Skin of body (tissue), 2 donors: ENCODE results near the gene DTNA. TPM values are rescaled to one million over a fixed set of nuclear protein-coding genes. Genes with fewer than 3 reads are reported as not detected.

Source experiments
- DNase-seq: peaks from one replicate; lab custom pipeline; 2025; lab: John Stamatoyannopoulos, UW
- total RNA-seq: library from RNA; depleted of rRNA; stranded (reverse); fragments of >200 nt; gene quantifications from one replicate; pipeline ENCODE4 v1.2.3, GENCODE V29; 2014

DTNA gene
- total RNA-seq, 1 donor from 2014 or later = 14.1 TPM

DNA sequence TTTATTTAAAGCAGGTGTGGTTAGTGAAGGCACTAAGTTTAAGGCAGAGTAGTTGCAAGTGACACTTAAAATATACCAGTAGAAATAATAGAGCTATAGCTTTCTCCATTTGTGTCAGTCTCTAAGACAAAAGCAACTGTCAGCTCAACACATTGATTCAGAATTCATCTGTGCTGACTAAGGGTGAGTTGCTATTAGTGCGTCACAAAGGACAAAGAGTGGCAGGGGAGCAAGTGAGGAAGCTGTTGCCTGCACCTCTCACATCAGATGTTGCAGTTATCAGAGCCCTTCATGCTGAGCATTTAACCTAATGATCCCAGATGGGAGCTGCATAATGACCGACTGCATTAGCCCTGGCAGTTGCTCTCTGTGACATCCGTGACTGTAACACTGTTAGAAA is 138.6 kb downstream of the DTNA start:
- no peak for DNase-seq

DNA sequence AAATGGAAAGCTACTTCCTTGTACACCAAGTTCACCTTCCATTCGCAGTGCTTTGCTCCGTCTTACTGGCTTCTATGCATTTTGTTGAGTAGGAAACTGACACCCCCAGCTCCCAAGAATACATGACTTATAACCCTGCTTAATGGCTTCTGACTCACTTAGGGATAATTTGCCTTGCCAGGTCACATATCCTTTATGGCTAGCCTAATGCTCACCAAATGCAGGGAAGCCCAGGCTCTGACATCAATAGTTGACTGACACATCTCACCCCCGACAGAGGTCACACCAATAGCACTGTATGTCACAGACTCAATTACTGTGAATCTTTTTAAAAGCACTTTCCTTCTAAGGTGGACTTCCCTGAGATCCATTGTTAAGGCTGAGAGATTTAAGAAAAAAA is 147.2 kb downstream of the DTNA start:
- no peak for DNase-seq

DNA sequence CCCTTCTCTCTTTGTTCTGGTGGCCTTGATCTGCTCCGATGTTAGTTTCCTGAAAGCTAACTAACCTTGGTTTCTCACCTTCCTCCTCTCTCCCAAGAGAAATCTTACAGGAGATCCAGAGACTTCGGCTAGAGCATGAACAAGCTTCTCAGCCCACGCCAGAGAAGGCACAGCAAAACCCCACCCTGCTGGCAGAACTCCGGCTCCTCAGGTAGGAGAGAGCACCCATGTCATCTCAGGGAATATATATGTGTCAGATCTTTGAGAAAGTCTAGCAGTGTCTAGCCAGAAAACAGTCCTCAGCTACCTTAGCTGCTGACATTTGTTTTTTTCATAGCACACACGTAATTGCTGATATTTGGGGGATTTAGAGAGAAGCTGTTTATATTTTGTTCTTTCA is 148.1 kb downstream of the DTNA start:
- DNase-seq = no peak

DNA sequence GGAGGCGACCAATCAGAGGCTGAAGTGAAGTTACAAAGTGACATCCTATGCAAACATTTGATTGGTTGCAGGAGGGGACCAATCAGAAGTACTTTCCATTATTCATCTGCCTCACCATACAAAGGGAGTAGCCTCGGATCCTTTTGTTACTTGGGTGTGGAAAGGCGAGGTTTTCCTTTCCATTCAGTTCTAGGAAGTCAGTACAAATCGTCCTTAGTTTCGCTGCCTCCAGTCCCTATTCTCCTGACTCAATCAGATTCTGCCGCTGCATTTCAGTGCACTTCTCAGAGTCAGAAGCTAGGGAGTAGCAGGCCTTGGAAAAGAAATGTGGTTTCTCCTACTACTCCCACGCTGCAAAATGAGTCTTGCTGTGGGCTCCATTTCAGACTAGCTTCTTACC is 149.4 kb downstream of the DTNA start:
- DNase-seq = no peak

DNA sequence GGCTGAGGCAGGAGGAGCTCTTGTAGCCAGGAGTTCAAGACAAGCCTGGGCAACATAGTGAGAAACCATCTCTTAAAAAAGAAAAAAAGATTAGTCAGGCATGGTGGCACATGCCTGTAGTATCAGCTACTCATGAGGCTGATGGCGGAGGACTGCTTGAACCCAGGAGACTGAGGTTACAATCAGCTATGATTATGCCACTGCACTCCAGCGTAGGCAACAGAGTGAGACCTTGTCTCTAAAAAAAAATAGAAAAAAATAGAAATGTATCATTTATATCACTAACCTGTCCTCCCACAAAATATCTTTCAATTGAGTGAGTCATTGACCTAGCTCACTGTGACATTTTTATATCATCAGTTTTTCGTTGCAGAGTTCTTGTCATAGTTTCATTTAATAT is 152.5 kb downstream of the DTNA start:
- DNase-seq = no peak

DNA sequence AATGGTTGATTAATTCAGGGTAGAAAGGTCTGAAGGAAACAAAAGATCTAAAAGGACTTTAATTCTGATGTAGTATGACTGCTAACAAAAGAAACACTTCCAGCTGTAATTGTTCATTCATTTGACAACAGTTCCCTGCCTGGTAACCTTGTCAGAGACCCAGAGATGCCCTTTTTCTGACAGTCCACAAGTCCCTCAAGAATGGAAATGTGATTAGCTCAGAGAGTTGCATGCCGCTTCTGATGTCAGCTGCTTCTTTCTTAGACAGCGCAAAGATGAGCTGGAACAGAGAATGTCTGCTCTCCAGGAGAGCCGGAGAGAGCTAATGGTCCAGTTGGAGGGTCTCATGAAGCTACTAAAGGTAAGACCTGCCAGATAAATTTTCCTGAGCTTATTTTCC is 153.6 kb downstream of the DTNA start:
- no peak for DNase-seq

DNA sequence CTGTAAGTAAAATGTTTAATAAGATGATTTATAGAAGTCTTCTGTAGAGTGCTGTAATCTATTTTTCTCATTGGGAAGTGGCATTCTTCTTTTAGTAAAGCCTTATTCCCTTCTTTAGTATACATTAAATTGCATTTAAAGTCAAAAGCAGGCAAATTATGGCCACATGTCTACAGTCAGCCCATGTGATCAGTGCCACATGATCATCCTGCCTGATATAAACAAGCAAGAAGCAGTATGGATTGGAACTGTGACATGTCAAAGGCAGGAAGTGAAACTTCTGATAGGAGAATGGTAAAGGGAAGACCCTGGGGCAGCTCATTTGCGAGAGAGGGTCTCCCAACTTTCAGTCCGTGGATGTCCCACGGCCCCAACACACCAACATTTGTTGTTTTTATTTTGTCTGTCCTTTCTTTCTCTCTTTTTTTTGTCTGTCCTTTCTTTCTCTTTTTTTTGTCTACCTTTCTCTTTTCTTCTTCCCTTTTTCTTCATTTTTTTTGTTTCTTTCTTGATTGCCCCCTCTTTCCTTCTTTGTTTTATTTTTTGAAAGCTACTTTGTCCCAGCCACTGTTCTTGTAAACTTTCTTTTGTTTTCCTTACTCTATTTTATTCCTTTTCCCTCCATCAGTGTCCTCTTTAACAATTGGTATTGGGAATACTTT is 154.9 kb downstream of the DTNA start:
- no peak for DNase-seq

DNA sequence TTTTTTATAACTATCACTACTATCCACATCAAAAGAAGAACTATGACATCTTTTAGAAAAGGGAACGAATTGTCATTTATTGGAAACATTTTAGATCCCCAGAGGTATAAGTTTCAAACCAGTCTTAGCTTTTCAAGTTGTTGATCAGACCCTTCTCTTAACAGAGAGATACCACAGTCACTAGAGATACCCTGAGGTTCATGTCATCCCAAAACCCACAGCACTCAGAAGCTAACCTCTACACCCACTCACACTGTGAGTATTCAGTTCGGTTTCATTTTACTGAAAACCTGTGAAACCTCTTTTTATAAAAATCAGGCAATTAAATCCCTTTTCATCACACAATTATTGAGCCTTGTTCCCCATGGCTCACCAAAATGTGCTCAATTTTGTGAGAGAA is 156.2 kb downstream of the DTNA start:
- no peak for DNase-seq

DNA sequence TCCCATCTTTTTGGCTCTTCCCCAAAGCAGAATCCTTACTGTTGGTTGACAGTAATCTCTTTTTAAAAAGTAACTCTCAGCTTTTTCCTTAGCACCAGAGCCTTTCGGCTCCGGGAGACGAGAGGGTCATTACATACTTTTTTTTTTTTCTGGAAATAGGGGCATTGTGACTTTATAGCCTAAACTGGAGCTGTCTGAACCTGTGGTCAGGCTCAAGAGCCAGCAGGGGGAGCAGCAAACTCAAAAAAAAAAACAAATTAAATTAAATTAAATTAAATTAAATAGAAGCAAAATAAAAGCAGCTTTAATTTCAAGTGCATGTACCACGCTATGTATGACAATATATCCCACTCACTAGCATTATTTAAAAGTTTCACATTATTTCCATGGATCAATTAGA is 156.6 kb downstream of the DTNA start:
- no peak for DNase-seq

DNA sequence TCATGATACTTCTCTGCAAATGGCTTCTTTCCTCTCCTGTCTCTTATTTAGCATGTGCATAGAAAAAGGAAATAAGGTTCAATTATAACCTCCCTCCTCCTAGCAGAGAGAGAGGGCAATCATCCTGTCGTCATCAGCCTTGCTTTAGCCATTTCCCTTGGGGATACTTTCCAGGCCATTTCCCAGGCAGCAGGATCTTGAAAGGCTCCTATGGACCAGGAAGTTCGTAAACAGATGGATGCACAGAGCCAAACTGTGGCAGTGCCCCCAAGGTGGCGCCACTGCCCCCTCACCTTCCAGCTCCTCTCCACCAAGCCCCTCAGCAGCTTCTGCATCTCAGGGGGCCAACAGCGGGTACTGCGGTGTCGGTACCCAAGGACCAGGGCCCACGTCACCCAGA is 157.4 kb downstream of the DTNA start:
- DNase-seq = no peak

DNA sequence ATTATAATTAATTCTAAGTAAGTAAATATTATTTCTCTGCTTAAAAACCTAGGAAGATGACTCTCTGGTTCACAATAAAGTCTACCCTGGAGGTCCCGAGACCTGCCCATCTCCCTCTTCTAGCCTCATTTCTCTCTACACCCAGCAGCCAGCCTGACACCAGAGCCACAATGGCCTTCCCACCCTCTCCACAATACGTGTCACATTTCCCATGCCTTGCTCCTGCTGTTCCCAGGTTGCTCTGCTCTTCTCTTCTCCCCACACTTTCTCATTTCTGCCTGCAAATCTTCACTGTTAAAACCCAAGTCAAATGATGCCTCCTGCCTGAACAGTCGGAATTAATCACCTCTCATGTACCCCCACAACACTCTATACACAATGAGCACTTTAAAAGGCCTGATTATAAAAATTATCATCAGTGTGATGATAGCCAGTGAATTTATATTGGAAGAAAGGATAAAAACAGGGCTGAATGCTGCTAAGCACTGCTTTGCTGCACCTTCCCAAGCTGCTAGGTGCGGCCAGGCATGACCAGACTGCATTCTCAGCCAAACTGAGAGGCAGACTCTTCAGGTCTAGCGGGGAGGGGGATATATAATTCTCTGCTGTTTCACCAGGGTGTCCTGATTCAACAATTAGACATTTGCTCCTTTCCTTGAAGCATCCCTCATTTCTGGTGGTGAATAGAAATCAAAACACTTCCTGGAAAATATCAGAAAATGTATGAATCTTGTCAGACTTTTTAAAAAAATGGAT is 160.6 kb downstream of the DTNA start:
- no peak for DNase-seq

DNA sequence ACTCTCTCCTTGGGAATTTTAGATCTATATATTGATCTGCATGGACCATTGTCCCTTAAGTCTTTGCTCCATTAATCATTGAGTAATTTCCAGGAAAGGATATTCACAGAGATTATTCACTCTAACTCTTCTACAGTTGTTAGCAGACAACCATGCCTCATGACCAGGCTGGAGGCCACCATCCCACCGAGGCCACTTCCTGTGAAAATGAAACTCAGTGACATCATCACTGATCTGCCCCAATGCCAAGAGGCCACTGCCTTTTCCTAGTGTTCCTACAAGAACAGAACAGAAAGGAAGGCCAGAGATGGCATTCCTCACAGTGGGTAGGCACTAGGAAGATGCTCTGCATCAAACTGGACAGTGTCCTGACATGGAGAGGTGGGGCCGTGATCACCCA is 161.3 kb downstream of the DTNA start:
- DNase-seq = no peak

DNA sequence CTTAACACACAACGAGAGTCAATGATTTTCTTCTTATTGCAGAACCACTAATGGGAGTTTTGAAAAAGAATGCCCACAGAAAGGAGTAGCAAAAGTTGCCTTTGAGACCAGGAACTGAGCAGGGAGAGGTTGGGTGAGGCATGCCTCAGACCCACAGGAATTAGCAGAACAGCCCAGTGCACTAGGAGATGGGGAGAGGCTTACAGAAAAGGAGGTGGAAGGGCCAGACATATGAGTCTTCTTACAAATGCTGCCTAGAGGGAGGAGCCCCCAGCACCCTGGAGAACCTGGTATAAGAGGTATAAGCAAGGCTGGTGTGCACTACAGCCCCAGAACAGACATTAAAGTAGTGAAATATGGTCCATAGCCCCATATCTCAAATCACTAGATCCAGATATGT is 162.0 kb downstream of the DTNA start:
- no peak for DNase-seq

DNA sequence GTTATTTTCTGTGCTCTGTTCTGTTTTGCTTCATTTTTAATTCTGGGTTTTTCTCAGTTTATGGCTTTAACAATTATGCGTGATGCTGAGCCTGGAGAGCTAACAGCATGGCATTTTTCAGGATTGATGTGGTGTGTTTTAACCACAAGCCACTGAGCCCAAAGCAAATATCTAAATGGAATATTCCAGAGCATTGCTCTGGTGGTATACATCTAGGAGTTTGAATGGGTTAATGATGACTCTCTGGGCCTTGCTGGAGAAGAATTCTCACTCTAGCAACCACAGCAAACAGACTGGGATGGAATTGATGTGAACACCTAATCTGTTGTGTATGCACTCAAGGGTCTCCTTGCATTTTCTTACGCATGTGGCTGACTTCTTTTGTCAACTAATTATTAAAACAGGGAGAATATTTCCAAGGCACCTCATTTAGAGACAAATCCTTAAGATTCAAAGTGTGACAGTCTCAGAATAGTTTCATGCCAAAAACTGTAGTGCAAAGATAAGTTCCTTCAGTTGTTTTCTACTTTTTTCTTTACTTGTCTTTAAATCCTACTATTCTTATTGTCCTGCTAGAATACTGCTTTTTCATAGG is 164.0 kb downstream of the DTNA start:
- no peak for DNase-seq

DNA sequence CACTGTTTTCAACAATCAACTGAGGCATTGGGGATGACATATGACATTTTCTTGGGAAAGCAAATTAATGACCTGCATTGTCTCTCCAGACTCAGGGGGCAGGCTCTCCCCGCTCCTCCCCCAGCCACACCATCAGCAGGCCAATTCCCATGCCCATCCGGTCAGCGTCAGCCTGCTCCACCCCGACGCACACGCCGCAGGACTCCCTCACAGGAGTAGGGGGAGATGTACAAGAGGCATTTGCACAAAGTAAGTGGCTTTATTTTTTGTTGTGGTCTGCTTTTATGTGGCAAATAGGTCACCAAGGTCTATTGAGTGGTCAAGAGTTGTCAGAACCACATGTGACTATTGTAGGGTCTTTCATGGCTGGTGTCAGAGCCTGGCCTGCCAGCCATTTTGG is 165.1 kb downstream of the DTNA start:
- no peak for DNase-seq

DNA sequence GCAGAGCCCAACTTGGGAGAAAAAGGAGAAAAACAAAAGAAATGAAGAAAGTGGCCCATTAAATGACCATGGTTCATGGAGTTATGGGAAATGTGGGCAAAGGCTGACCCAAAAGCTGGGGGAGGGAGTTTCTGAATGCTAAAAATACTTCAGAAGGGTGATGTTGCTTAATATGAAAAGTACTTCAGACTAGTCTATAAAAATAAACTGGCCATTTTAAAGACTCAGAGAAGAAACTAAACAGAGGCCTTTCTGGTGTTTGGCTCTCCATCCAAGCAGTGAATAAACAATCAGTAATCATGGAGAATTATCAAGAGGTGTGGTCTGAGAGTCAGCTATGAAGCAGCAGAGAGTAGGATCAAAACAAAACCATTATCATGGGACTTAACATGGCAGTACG is 170.3 kb downstream of the DTNA start:
- no peak for DNase-seq

DNA sequence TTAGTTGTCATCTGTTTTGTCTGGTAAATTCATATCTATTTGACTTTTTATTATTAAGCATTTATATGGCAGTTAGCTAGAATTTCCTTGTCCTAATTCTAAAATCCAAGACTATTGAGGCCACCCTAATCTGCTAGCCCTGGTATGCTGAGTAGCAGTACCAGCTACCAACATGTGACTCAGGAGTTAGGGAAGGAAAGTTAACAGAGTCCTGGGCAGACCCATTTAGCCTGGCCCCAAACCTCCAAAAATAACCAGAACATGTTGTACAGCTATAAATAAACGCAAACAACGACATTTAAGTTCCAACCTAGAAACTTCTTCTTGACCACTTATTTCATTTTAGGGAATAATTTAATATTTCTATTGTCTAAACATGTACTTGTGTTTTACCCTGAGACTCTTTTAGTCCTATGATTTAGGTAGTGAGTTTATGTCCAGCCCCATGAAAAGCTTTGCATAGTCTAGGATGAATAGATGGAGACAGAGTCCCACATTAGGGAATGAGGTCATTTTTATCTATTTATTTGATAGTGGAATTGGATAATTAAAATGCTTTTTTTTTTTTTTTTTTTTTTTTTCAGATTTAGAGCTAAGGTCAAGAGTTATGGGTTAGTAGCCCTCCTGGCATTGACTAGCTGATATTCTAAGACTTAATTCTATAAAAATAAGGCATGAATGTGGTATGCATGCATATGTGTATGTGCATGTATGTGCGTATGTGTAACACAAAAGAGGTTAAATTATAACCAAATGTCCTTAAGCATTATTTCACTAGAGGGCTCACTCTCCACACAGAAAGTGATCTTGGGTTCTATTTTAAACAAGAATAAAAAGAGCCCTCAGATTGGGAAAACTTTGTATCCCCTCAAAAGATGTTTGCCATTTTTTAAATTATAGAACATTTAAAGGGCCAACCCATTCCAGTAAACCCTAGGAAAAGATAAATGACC is 171.1 kb downstream of the DTNA start:
- DNase-seq = peak; percentile 8

DNA sequence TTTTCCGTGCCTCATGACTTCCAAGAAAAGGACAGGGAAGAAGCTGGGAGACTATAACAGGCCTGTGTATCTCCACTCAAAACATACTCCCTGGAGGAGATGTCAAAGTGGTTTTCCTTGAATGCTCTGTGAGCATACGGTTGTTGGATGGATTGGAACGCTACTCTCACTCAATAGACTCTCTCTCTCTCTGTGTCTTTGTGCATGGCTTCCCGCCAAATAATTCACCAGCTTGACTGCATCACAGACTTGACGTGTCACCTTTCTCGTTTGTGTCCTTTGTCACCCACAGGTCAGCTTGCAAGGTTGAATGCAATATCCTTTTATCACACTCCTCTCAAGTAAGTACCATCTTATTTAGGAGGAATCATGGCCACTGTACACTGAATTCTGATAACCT is 174.3 kb downstream of the DTNA start:
- DNase-seq = no peak

DNA sequence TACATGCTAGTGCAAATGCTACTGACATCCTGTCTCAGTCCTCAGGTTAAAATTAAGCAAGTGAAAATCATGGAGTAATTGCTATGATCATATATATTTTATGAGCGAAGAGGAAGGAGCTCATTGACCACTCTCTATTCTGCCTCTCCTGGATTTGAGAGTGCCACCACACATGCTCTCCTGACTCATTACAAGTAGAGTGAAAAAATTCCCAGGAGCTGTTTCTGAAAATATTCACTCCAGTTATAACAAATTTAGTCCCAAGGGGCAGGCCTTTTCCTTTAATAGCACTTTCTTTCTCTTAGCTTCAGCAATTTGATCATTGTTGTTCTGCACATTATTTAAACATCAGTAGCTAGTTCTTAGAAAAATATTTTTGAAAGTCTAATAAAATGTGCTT is 176.1 kb downstream of the DTNA start:
- no peak for DNase-seq

DNA sequence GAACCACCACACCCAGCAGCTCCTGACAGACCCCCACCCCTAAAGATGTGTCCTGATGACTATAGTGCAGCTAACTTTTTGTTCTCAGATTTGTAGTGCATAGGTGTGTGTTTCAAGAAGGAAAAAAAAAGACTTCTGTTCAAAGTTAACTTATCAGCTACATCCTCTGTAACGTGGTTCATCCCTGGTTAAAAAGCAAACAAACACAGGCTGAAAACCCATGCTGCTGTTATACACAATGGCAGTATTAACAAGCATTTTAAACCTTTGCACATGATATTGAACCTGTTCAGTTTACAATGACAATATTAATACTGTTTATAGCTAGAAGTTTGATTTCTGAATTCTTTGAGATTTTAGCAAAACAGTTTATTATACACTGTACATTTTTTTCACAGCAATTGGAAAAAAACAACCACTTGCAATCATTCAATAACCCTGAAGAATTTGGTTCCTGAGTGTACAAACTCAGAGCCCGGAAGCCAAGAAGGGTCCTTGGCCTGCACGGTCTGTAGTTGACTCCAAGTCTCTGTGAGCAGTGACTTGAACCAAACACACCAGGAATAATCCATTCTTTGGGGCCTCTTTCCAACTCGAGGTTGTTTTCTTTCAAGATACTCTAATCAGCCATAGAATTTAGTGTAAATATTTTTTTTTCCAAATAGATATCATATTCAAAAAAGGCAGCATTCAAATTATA is 177.9 kb downstream of the DTNA start:
- DNase-seq = no peak

DNA sequence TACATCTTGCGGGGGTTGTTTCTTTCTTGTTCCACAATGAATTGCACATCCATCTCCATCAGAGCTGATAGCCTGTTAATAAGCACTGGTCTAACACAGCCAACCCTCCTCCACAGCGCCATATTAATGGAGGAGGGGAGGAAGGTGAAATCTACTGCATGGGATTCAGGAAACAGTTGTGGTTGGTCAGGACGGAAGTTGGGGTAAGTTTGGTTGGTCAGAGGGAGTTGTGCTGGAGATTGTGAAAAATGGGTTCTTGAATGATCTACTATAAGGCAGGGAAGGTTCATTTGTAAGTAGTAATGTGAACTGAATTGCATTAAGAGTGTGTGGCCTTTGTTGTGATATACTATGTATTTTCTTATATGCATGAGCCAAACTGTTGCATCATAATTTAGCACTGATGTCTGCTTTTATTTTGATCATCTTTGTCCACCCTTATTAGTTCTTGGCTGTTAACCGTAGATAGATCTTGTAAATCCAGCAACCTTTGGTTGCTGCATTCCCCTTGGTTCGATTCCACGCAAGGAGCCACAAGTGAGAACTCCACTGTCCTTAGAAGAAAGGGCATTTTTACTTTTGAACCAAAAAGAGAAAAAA is 180.5 kb downstream of the DTNA start:
- no peak for DNase-seq
